Measurements from ENCODE around the gene RUBCN.
"Not testable (repeated sequence)": the region's sequence is repeated elsewhere in the genome, so short reads cannot be mapped to it uniquely, and the experiment has no call there.

Gene RUBCN

GRCh38 chr3:197680955-197681521 lies 55.7 kb downstream of the RUBCN start:
- DNase-seq = no peak

GRCh38 chr3:197675951-197676350 lies 60.8 kb downstream of the RUBCN start:
- no peak for DNase-seq

GRCh38 chr3:197675563-197675860 lies 61.2 kb downstream of the RUBCN start:
- no peak for DNase-seq

GRCh38 chr3:197674741-197675562 lies 61.8 kb downstream of the RUBCN start:
- no peak for DNase-seq

GRCh38 chr3:197673170-197673569 lies 63.5 kb downstream of the RUBCN start:
- DNase-seq = no peak

GRCh38 chr3:197670361-197670760 lies 66.3 kb downstream of the RUBCN start:
- DNase-seq = no peak

GRCh38 chr3:197667968-197668367 lies 68.7 kb downstream of the RUBCN start:
- DNase-seq = no peak

GRCh38 chr3:197667293-197667692 lies 69.4 kb downstream of the RUBCN start:
- DNase-seq = not testable (repeated sequence)

- DNase-seq = not testable (repeated sequence)
Observed at GRCh38 chr3:197666221-197666842, 70.4 kb downstream of the RUBCN start.

GRCh38 chr3:197665549-197665948 lies 71.2 kb downstream of the RUBCN start:
- DNase-seq = not testable (repeated sequence)

GRCh38 chr3:197665142-197665491 lies 71.6 kb downstream of the RUBCN start:
- not testable (repeated sequence) for DNase-seq

GRCh38 chr3:197664414-197665141 lies 72.1 kb downstream of the RUBCN start:
- not testable (repeated sequence) for DNase-seq

GRCh38 chr3:197663367-197664140 lies 73.2 kb downstream of the RUBCN start:
- DNase-seq = not testable (repeated sequence)

- DNase-seq = not testable (repeated sequence)
Observed at GRCh38 chr3:197662352-197662751, 74.4 kb downstream of the RUBCN start.

- not testable (repeated sequence) for DNase-seq
Observed at GRCh38 chr3:197661874-197662273, 74.8 kb downstream of the RUBCN start.

- not testable (repeated sequence) for DNase-seq
Observed at GRCh38 chr3:197661234-197661834, 75.4 kb downstream of the RUBCN start.

GRCh38 chr3:197659701-197660100 lies 77.0 kb downstream of the RUBCN start:
- DNase-seq = not testable (repeated sequence)

- not testable (repeated sequence) for DNase-seq
Observed at GRCh38 chr3:197659144-197659543, 77.6 kb downstream of the RUBCN start.

- not testable (repeated sequence) for DNase-seq
Observed at GRCh38 chr3:197658706-197659105, 78.0 kb downstream of the RUBCN start.

GRCh38 chr3:197657541-197658292 lies 79.0 kb downstream of the RUBCN start:
- DNase-seq = not testable (repeated sequence)

- DNase-seq = not testable (repeated sequence)
Observed at GRCh38 chr3:197656960-197657359, 79.7 kb downstream of the RUBCN start.
